Measurements from ENCODE around the gene MAPK12.
"Not testable (repeated sequence)": the region's sequence is repeated elsewhere in the genome, so short reads cannot be mapped to it uniquely, and the experiment has no call there.

MAPK12 gene

GRCh38 chr22:50216055-50216683 lies 45.3 kb downstream of the MAPK12 start:
- no peak for DNase-seq (ENCODE audit: low read depth, low spot score)

- DNase-seq (ENCODE audit: low read depth, low spot score) = no peak
These were observed 46.0 kb downstream of the MAPK12 start for GRCh38 chr22:50215297-50216054.

GRCh38 chr22:50213263-50213662 lies 48.2 kb downstream of the MAPK12 start:
- DNase-seq (ENCODE audit: low read depth, low spot score) = no peak

- DNase-seq (ENCODE audit: low read depth, low spot score) = no peak
These were observed 50.3 kb downstream of the MAPK12 start for GRCh38 chr22:50211147-50211546.

- DNase-seq (ENCODE audit: low read depth, low spot score) = no peak
These were observed 50.9 kb downstream of the MAPK12 start for GRCh38 chr22:50210378-50211139.

GRCh38 chr22:50209893-50210292 lies 51.6 kb downstream of the MAPK12 start:
- DNase-seq (ENCODE audit: low read depth, low spot score) = no peak

GRCh38 chr22:50208939-50209892 lies 52.3 kb downstream of the MAPK12 start:
- DNase-seq (ENCODE audit: low read depth, low spot score) = no peak

- no peak for DNase-seq (ENCODE audit: low read depth, low spot score)
These were observed 53.0 kb downstream of the MAPK12 start for GRCh38 chr22:50208430-50208938.

GRCh38 chr22:50207383-50208140 lies 53.9 kb downstream of the MAPK12 start:
- DNase-seq (ENCODE audit: low read depth, low spot score) = no peak

- DNase-seq (ENCODE audit: low read depth, low spot score) = no peak
These were observed 54.9 kb downstream of the MAPK12 start for GRCh38 chr22:50206599-50206998.

- DNase-seq (ENCODE audit: low read depth, low spot score) = no peak
These were observed 55.5 kb downstream of the MAPK12 start for GRCh38 chr22:50205781-50206569.

GRCh38 chr22:50204998-50205397 lies 56.5 kb downstream of the MAPK12 start:
- not testable (repeated sequence) for DNase-seq (ENCODE audit: low read depth, low spot score)

GRCh38 chr22:50204571-50204970 lies 56.9 kb downstream of the MAPK12 start:
- no peak for DNase-seq (ENCODE audit: low read depth, low spot score)

- DNase-seq (ENCODE audit: low read depth, low spot score) = no peak
These were observed 58.2 kb downstream of the MAPK12 start for GRCh38 chr22:50203288-50203687.
